ENCODE results near the gene MYO3B.
"Not testable (repeated sequence)": the region's sequence is repeated elsewhere in the genome, so short reads cannot be mapped to it uniquely, and the experiment has no call there.

The MYO3B gene

GRCh38 chr2:170449034-170449433 is 271.1 kb downstream of the MYO3B start:
- DNase-seq, result no peak

GRCh38 chr2:170454471-170455372 is 276.8 kb downstream of the MYO3B start:
- DNase-seq, result no peak

- DNase-seq, result peak; percentile 3
Observed at GRCh38 chr2:170455617-170456426, 277.9 kb downstream of the MYO3B start.

GRCh38 chr2:170456914-170457313 is 279.0 kb downstream of the MYO3B start:
- no peak for DNase-seq

GRCh38 chr2:170457742-170458141 is 279.8 kb downstream of the MYO3B start:
- DNase-seq, result no peak

GRCh38 chr2:170461889-170462288 is 283.9 kb downstream of the MYO3B start:
- no peak for DNase-seq

- peak; percentile 11 for DNase-seq
Observed at GRCh38 chr2:170462433-170463205, 284.7 kb downstream of the MYO3B start.

GRCh38 chr2:170463206-170463537 is 285.2 kb downstream of the MYO3B start:
- no peak for DNase-seq

GRCh38 chr2:170464268-170464667 is 286.3 kb downstream of the MYO3B start:
- DNase-seq, result no peak

- no peak for DNase-seq
Observed at GRCh38 chr2:170465241-170465640, 287.3 kb downstream of the MYO3B start.

- DNase-seq, result no peak
Observed at GRCh38 chr2:170466632-170467031, 288.7 kb downstream of the MYO3B start.

- DNase-seq, result no peak
Observed at GRCh38 chr2:170467568-170468422, 289.8 kb downstream of the MYO3B start.

GRCh38 chr2:170468557-170468956 is 290.6 kb downstream of the MYO3B start:
- DNase-seq, result no peak

GRCh38 chr2:170472498-170472897 is 294.6 kb downstream of the MYO3B start:
- not testable (repeated sequence) for DNase-seq

GRCh38 chr2:170475878-170476277 is 297.9 kb downstream of the MYO3B start:
- no peak for DNase-seq

GRCh38 chr2:170477630-170478029 is 299.7 kb downstream of the MYO3B start:
- DNase-seq, result no peak

GRCh38 chr2:170481201-170481600 is 303.3 kb downstream of the MYO3B start:
- DNase-seq, result no peak

- no peak for DNase-seq
Observed at GRCh38 chr2:170484552-170484951, 306.6 kb downstream of the MYO3B start.

- no peak for DNase-seq
Observed at GRCh38 chr2:170485254-170486026, 307.5 kb downstream of the MYO3B start.

- no peak for DNase-seq
Observed at GRCh38 chr2:170486730-170487129, 308.8 kb downstream of the MYO3B start.

- no peak for DNase-seq
Observed at GRCh38 chr2:170488807-170489206, 310.9 kb downstream of the MYO3B start.
